Sigmoid colon (tissue), 7 donors: ENCODE results near the gene MYADML2. TPM values are rescaled to one million over a fixed set of nuclear protein-coding genes. Genes with fewer than 3 reads are reported as not detected.

Experiments used
- DNase-seq: peaks from one replicate; pipeline ENCODE4 v3.0.0-alpha.2; 2019
- H3K27ac ChIP-seq, 4 donors: fragments of 200-600 bp; sonication (generic); one replicate each; pipeline ENCODE4 v1.5.1; 2016 to 2019; ENCODE audit warnings: mild to moderate bottlenecking in 1 of 4
- H3K27me3 ChIP-seq, 3 donors: fragments of 200-600 bp; sonication (generic); one replicate each; pipeline ENCODE4 v1.5.1; 2019; ENCODE audit warnings: mild to moderate bottlenecking in 1 of 3
- H3K36me3 ChIP-seq, 4 donors: fragments of 200-600 bp; sonication (generic); one replicate each; pipeline ENCODE4 v1.5.1; 2016 to 2019
- H3K4me1 ChIP-seq, 4 donors: fragments of 200-600 bp; sonication (generic); one replicate each; pipeline ENCODE4 v1.5.1; 2017 to 2019
- H3K4me3 ChIP-seq, 4 donors: fragments of 200-600 bp; sonication (generic); one replicate each; pipeline ENCODE4 v1.5.1; 2017 to 2019; ENCODE audit warnings: mild to moderate bottlenecking in 2 of 4, moderate library complexity in 1 of 4
- H3K9me3 ChIP-seq, 4 donors: fragments of 200-600 bp in 3 of 4; sonication (generic) in 3 of 4; one replicate each; pipeline versions ENCODE4 v1.5.1 to v1.6.1; 2013 to 2019
- EP300 ChIP-seq, 4 donors: sonication (generic); formaldehyde crosslinking; IDR thresholded peaks; one replicate each; pipeline ENCODE4 v1.6.1; 2017; ENCODE audit warnings: antibody characterized with exemption in 4 of 4
- POLR2A ChIP-seq, 2 donors: fragments of 450-650 bp; IDR thresholded peaks; one replicate each; pipeline ENCODE4 v1.6.1; 2016; ENCODE audit warnings: antibody characterized with exemption in 2 of 2, mild to moderate bottlenecking in 2 of 2, moderate library complexity in 2 of 2
- POLR2AphosphoS5 ChIP-seq, 4 donors: sonication (generic); formaldehyde crosslinking; IDR thresholded peaks; one replicate each; pipeline ENCODE4 v1.6.1; 2017; ENCODE audit warnings: antibody characterized with exemption in 4 of 4
- WGBS, 2 donors: extraction: QIAGEN DNeasy Blood & Tissue Kit; methylation state at CpG; one replicate each; pipeline ENCODE4 v1.1.7; 2013; 5-methylcytosine and 5-hydroxymethylcytosine counted together
- intact Hi-C: fragments of 100-400 bp; cut with DNase I; formaldehyde crosslinking; loops from one replicate; pipeline ENCODE4 v1.15.1; 2023
- polyA plus RNA-seq, 3 donors: library from polyadenylated mRNA; stranded (reverse); fragments of 200-250 nt; gene quantifications; one replicate each; pipeline ENCODE4 v1.2.3, GENCODE V29; 2013
- total RNA-seq, 4 donors: library from RNA; depleted of rRNA; stranded (reverse); fragments of >200 nt; gene quantifications; one replicate each; pipeline ENCODE4 v1.1.0, GENCODE V29; 2016
- TF ChIP-seq, protein P1 (sequence below), 4 experiments: fragments of 450-650 bp in 3 of 4; fragments of 200-600 bp in 1 of 4; IDR thresholded peaks; one replicate each; pipeline ENCODE4 v1.5.1; 2016 to 2019; ENCODE audit warnings: antibody characterized with exemption in 4 of 4, mild to moderate bottlenecking in 3 of 4, moderate library complexity in 2 of 4
- donor health status: healthy with polysubstance abuse.
- donor health status: Bipolar disorder and iron deficiency.
- donor health status: healthy.

MYADML2 gene
- total and polyA plus RNA-seq, 7 donors: not detected

GRCh38 chr17:81939218-81939617 is 7.8 kb downstream of the MYADML2 start:
- 64 to 80% methylated on average over 15 of the region's 15 CpGs for WGBS, 2 donors
- Histone ChIP-seq H3K4me1 (peaks cover 0 to 23% (median 14%) of the 10 kb centered on the region in 4 donors), H3K4me3 (no peak overlapping the region), H3K36me3 (no peaks in the 10 kb centered on the region), H3K27ac (no peak overlapping the region), H3K9me3 (no peaks in the 10 kb centered on the region), H3K27me3 (peaks cover 0 to 32% (median 11%) of the 10 kb centered on the region in 3 donors)
- DNase-seq: no peak
- TF ChIP-seq, protein P1, sequence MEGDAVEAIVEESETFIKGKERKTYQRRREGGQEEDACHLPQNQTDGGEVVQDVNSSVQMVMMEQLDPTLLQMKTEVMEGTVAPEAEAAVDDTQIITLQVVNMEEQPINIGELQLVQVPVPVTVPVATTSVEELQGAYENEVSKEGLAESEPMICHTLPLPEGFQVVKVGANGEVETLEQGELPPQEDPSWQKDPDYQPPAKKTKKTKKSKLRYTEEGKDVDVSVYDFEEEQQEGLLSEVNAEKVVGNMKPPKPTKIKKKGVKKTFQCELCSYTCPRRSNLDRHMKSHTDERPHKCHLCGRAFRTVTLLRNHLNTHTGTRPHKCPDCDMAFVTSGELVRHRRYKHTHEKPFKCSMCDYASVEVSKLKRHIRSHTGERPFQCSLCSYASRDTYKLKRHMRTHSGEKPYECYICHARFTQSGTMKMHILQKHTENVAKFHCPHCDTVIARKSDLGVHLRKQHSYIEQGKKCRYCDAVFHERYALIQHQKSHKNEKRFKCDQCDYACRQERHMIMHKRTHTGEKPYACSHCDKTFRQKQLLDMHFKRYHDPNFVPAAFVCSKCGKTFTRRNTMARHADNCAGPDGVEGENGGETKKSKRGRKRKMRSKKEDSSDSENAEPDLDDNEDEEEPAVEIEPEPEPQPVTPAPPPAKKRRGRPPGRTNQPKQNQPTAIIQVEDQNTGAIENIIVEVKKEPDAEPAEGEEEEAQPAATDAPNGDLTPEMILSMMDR (IDR thresholded peaks at IDR 0.05): no peak
- TF ChIP-seq POLR2AphosphoS5 (IDR thresholded peaks at IDR 0.05) (no peak), POLR2A (IDR thresholded peaks at IDR 0.05) (no peak), EP300 (IDR thresholded peaks at IDR 0.05) (no peak)
- intact Hi-C loops: no loop called here

DNA sequence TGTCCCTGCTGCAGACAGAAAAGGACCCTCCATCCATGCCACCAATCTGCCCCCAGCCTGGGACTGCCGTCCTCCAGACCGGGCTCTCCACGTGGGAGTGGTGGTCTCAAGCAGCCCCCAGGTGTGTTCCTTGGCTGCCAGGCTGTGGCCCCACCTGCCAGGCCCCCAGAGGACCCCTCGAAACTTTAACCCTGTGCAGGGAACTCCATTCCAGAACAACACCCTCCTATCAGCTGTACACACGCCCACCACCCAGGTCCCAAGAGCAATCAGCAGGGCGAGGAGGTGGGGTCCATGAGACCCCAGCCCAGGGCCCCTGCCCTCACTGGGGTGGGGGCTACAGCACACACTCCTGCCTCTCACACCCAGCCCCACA is 11.3 kb downstream of the MYADML2 start:
- WGBS, 2 donors: 88 to 90% methylated on average over 6 of the region's 6 CpGs
- Histone ChIP-seq H3K27me3 (no peaks in the 10 kb centered on the region), H3K36me3 (no peaks in the 10 kb centered on the region), H3K9me3 (no peaks in the 10 kb centered on the region), H3K4me1 (peaks cover 0 to 23% (median 14%) of the 10 kb centered on the region in 4 donors), H3K4me3 (no peak overlapping the region), H3K27ac (no peak overlapping the region)
- TF ChIP-seq, protein P1 (IDR thresholded peaks at IDR 0.05): no peak
- TF ChIP-seq POLR2A (IDR thresholded peaks at IDR 0.05) (no peak), EP300 (IDR thresholded peaks at IDR 0.05) (no peak), POLR2AphosphoS5 (IDR thresholded peaks at IDR 0.05) (no peak)
- intact Hi-C loops: no loop called here
- no peak for DNase-seq

DNA sequence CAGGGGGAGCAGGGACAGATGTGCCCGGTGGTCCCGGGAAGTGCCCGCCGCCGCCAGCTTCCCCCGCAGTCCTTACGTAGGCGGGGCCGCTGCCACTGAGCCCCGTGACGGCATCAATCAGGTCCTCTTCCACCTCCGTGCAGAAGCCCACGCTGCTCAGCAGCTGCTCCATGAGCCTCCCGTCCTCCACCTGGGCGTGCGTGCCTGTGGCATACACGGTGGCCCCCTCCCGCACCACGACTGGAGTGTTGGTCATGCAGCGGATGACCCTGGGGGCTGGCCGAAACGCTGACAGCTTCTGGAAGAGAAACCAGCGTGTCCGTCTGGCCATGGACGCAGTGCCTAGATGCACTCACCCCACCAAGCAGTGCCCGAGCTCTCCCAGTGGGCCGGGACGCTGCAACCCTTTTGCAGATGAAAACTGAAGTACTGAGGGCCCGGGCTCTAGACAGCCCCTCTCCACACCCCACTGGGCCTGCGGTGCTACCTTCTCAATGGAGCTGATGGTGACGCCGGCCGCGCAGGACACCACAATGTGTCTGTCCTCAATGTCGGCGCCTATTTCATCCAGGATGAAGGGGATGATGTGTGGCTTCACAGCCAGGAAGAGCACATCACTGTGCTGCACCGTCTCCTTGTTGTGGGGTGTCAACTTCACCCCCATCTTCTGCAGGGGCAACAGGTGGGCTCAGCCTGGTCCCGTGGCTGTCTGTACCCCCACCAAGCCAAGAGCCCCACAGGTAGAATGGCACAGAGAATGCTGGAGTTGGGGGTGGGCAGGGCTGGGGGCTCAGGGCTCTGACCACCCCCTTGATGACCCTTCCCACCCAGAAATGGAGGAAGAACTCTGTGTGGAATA is 12.0 kb downstream of the MYADML2 start:
- no peaks in the 10 kb centered on the region for H3K9me3 ChIP-seq
- no peaks in the 10 kb centered on the region for H3K36me3 ChIP-seq
- H3K27me3 ChIP-seq: no peaks in the 10 kb centered on the region
- 95% methylated on average over 38 of the region's 38 CpGs for WGBS, 2 donors
- intact Hi-C loops: no loop called here
- TF ChIP-seq POLR2AphosphoS5 (IDR thresholded peaks at IDR 0.05): no peak
- TF ChIP-seq, protein P1 (IDR thresholded peaks at IDR 0.05): no peak
- TF ChIP-seq POLR2A (IDR thresholded peaks at IDR 0.05): no peak
- TF ChIP-seq EP300 (IDR thresholded peaks at IDR 0.05): no peak
- no peak overlapping the region for H3K4me3 ChIP-seq
- DNase-seq: no peak
- no peak overlapping the region for H3K27ac ChIP-seq
- H3K4me1 ChIP-seq: peaks cover 0 to 22% (median 13%) of the 10 kb centered on the region in 4 donors

DNA sequence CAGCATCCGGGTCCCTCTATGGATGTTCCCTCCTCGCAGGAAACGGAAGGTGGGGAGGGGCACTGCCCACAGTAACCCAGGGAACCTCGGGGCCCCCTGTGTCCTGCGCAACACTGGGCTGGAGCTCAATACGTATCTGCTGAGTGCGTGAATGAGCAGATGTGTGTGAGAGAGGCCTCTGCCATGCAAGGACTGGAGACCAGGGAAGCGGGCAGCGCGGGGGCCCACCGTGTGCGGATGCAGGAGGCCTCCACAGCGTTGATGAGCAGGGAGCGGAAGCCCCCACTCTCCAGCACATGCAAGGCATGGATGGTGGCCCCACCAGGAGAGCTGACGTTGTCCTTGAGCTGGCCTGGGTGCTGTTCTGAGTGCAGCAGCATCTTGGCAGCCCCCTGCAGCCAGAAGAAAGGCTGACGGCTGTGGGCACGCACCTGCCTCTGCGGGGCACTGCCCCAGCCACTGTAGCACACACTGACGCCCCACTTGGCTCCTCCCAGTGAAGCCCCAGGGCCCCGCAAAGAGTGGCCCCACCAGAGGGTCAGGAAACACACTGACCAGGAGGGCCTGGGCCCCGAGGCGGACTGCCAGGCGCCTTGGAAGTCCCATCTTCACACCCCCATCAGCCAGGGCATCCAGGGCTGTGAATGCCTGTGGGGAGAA is 12.8 kb downstream of the MYADML2 start:
- Histone ChIP-seq H3K9me3 (no peaks in the 10 kb centered on the region), H3K36me3 (no peaks in the 10 kb centered on the region), H3K4me3 (no peak overlapping the region), H3K27me3 (peaks cover 0 to under 1% (median 0%) of the 10 kb centered on the region in 3 donors), H3K27ac (no peak overlapping the region), H3K4me1 (peaks cover 0 to 22% (median 11%) of the 10 kb centered on the region in 4 donors)
- TF ChIP-seq POLR2AphosphoS5 (IDR thresholded peaks at IDR 0.05): no peak
- TF ChIP-seq EP300 (IDR thresholded peaks at IDR 0.05): no peak
- no peak for TF ChIP-seq POLR2A (IDR thresholded peaks at IDR 0.05)
- TF ChIP-seq, protein P1 (IDR thresholded peaks at IDR 0.05): no peak
- intact Hi-C loops: no loop called here
- 92% methylated on average over 23 of the region's 23 CpGs for WGBS, 2 donors
- no peak for DNase-seq
